Stimulated activated CD8-positive, alpha-beta memory T cell treated with anti-CD3 and anti-CD28 coated beads, Interleukin-15, amount 100 ng/mL, for 24 hours (primary cell): ENCODE data around the gene CNOT2.

Experiments
- DNase-seq: peaks from one replicate; pipeline ENCODE4 v3.0.0-alpha.2; 2020; ENCODE audit warnings: low read depth

The CNOT2 gene

GRCh38 chr12:70305794-70306193, 62.6 kb downstream of the CNOT2 start:
- DNase-seq = no peak

- DNase-seq = no peak
These were observed 63.4 kb downstream of the CNOT2 start for GRCh38 chr12:70306676-70307075.

GRCh38 chr12:70307868-70308267, 64.6 kb downstream of the CNOT2 start:
- DNase-seq = no peak

GRCh38 chr12:70309348-70309747, 66.1 kb downstream of the CNOT2 start:
- DNase-seq = no peak

- DNase-seq = no peak
These were observed 70.9 kb downstream of the CNOT2 start for GRCh38 chr12:70314145-70314544.

- DNase-seq = no peak
These were observed 74.5 kb downstream of the CNOT2 start for GRCh38 chr12:70317781-70318180.

- no peak for DNase-seq
These were observed 76.4 kb downstream of the CNOT2 start for GRCh38 chr12:70319605-70320004.

- DNase-seq = no peak
These were observed 78.0 kb downstream of the CNOT2 start for GRCh38 chr12:70321191-70321590.

- no peak for DNase-seq
These were observed 84.3 kb downstream of the CNOT2 start for GRCh38 chr12:70327541-70327940.

- no peak for DNase-seq
These were observed 86.5 kb downstream of the CNOT2 start for GRCh38 chr12:70329728-70330127.

- no peak for DNase-seq
These were observed 86.9 kb downstream of the CNOT2 start for GRCh38 chr12:70330158-70330557.

- no peak for DNase-seq
These were observed 89.0 kb downstream of the CNOT2 start for GRCh38 chr12:70332236-70332635.

GRCh38 chr12:70334742-70335141, 91.5 kb downstream of the CNOT2 start:
- DNase-seq = no peak

GRCh38 chr12:70338531-70338930, 95.3 kb downstream of the CNOT2 start:
- no peak for DNase-seq

GRCh38 chr12:70351076-70351475, 107.8 kb downstream of the CNOT2 start:
- no peak for DNase-seq

GRCh38 chr12:70353780-70354660, 110.8 kb downstream of the CNOT2 start:
- DNase-seq = no peak

- DNase-seq = no peak
These were observed 111.6 kb downstream of the CNOT2 start for GRCh38 chr12:70354787-70355186.

- no peak for DNase-seq
These were observed 112.7 kb downstream of the CNOT2 start for GRCh38 chr12:70355972-70356371.

- DNase-seq = no peak
These were observed 116.4 kb downstream of the CNOT2 start for GRCh38 chr12:70359458-70360197.

GRCh38 chr12:70360218-70360617, 117.0 kb downstream of the CNOT2 start:
- DNase-seq = no peak

GRCh38 chr12:70364695-70365397, 121.6 kb downstream of the CNOT2 start:
- DNase-seq = no peak

GRCh38 chr12:70365398-70365647, 122.1 kb downstream of the CNOT2 start:
- no peak for DNase-seq
